GM21619 (cell line): ENCODE results near the gene SCLT1.

Experiments
- ATAC-seq: cut with Tn5 transposase; IDR thresholded peaks from one replicate; pipeline ENCODE4 v1.9.1; 2021; ENCODE audit not compliant: unreplicated experiment

The SCLT1 gene

GRCh38 chr4:128877934-128878333, 215.4 kb downstream of the SCLT1 start:
- ATAC-seq = no peak

GRCh38 chr4:128876200-128876599, 217.1 kb downstream of the SCLT1 start:
- no peak for ATAC-seq

GRCh38 chr4:128871948-128872347, 221.4 kb downstream of the SCLT1 start:
- ATAC-seq = no peak

- ATAC-seq = no peak
These were observed 223.4 kb downstream of the SCLT1 start for GRCh38 chr4:128869776-128870509.

GRCh38 chr4:128868758-128869157, 224.6 kb downstream of the SCLT1 start:
- no peak for ATAC-seq

- ATAC-seq = no peak
These were observed 226.6 kb downstream of the SCLT1 start for GRCh38 chr4:128866691-128867090.

- ATAC-seq = no peak
These were observed 227.1 kb downstream of the SCLT1 start for GRCh38 chr4:128866269-128866668.

- ATAC-seq = no peak
These were observed 228.2 kb downstream of the SCLT1 start for GRCh38 chr4:128865132-128865531.

- ATAC-seq = no peak
These were observed 229.8 kb downstream of the SCLT1 start for GRCh38 chr4:128863312-128864075.

- peak; percentile 56 for ATAC-seq
These were observed 230.6 kb downstream of the SCLT1 start for GRCh38 chr4:128862608-128863311.

GRCh38 chr4:128861856-128862518, 231.4 kb downstream of the SCLT1 start:
- ATAC-seq = peak; percentile 19

- ATAC-seq = no peak
These were observed 233.3 kb downstream of the SCLT1 start for GRCh38 chr4:128859887-128860677.

- no peak for ATAC-seq
These were observed 234.3 kb downstream of the SCLT1 start for GRCh38 chr4:128858879-128859671.

GRCh38 chr4:128856246-128856645, 237.1 kb downstream of the SCLT1 start:
- ATAC-seq = no peak

GRCh38 chr4:128855621-128856020, 237.7 kb downstream of the SCLT1 start:
- ATAC-seq = no peak

GRCh38 chr4:128854433-128854832, 238.9 kb downstream of the SCLT1 start:
- peak; percentile 88 for ATAC-seq

GRCh38 chr4:128853741-128854140, 239.6 kb downstream of the SCLT1 start:
- ATAC-seq = no peak

GRCh38 chr4:128850252-128850651, 243.1 kb downstream of the SCLT1 start:
- no peak for ATAC-seq

- ATAC-seq = no peak
These were observed 244.9 kb downstream of the SCLT1 start for GRCh38 chr4:128848461-128848860.
